Neural crest cell (in vitro differentiated cells): ENCODE results near the gene HOXB1. TPM values are rescaled to one million over a fixed set of nuclear protein-coding genes. Genes with fewer than 3 reads are reported as not detected.

Experiments
- DNase-seq: peaks from one replicate; pipeline ENCODE4 v3.0.0; 2021; ENCODE audit warnings: low read depth, mixed read lengths, low spot score
- H3K27ac Mint-ChIP-seq: one replicate; pipeline ENCODE4 v1.8.0; 2021; ENCODE audit warnings: mild to moderate bottlenecking, mixed read lengths; ENCODE audit not compliant: unreplicated experiment
- H3K27me3 Mint-ChIP-seq: 2 replicates; pipeline ENCODE4 v1.8.0; 2021; ENCODE audit warnings: low read depth, mild to moderate bottlenecking, mixed read lengths
- H3K36me3 Mint-ChIP-seq: 2 replicates; pipeline ENCODE4 v1.8.0; 2021; ENCODE audit warnings: low read depth, mild to moderate bottlenecking, mixed read lengths
- H3K4me1 Mint-ChIP-seq: 2 replicates; pipeline ENCODE4 v1.8.0; 2021; ENCODE audit warnings: mixed read lengths
- H3K4me3 Mint-ChIP-seq: one replicate; pipeline ENCODE4 v1.8.0; 2021; ENCODE audit warnings: mild to moderate bottlenecking, mixed read lengths
- H3K9me3 Mint-ChIP-seq: 2 replicates; pipeline ENCODE4 v1.8.0; 2021; ENCODE audit warnings: mixed read lengths
- total RNA-seq: library from RNA; stranded (reverse); gene quantifications from 2 replicates; pipeline ENCODE4 v1.2.1, GENCODE V29; 2021
- TF ChIP-seq, protein P1 (sequence below): fragments of 200-600 bp; sonication (generic); conservative IDR thresholded peaks from 2 replicates; pipeline ENCODE4 v1.5.0; 2021; ENCODE audit warnings: antibody characterized with exemption, mild to moderate bottlenecking

Gene HOXB1
- total RNA-seq, 1 donor from 2014 or later, result 3.6 TPM

DNA sequence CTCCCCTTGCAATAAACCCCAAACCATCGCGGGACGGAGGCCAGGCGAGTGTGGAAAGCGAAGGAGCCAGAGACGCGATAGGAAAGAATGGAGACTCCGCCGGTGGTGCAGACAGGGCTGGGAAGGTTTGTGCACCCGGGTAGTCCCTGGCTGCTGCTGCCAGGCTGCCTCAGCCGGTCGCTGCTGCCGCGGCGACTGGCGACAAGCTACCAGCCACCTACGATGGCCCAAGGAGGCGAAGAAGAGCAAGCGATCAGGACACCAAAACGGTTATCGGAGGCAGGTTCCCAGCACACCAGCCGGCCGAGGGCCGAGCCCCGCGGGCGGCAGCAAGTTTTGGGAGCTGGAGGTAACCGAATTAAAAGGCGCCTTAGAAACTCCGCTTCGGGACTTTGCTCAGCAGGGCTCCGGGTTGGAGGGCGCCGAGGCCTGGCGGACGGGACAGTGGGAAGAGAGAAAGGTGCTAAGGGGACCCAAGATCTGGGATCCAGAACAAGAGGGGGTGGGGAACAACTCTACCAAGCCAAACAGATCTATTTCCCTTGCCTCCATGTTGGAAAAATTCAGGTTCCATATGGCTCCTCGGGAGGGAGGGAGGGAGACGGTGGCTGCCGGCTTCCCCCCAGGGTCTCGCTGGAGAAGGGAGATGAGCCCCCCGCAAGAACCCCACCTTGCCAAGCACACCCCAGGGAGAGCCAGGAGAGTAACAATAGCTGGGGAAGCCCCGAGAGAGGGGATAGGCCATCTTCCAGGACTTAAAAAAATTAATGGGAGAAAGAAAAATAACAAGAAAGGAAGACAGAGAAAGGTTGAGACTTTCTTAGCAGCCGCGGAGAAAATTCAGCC is 23.8 kb upstream of the HOXB1 start:
- peak overlapping the region; percentile 78 for H3K4me3 Mint-ChIP-seq
- H3K9me3 Mint-ChIP-seq, result no peaks in the 10 kb centered on the region
- H3K27ac Mint-ChIP-seq, result peak overlapping the region; percentile 89
- peaks cover 4% of the 10 kb centered on the region for H3K36me3 Mint-ChIP-seq
- DNase-seq, result no peak
- peaks cover 99% of the 10 kb centered on the region for H3K27me3 Mint-ChIP-seq
- peaks cover 56% of the 10 kb centered on the region for H3K4me1 Mint-ChIP-seq
- TF ChIP-seq, protein P1, sequence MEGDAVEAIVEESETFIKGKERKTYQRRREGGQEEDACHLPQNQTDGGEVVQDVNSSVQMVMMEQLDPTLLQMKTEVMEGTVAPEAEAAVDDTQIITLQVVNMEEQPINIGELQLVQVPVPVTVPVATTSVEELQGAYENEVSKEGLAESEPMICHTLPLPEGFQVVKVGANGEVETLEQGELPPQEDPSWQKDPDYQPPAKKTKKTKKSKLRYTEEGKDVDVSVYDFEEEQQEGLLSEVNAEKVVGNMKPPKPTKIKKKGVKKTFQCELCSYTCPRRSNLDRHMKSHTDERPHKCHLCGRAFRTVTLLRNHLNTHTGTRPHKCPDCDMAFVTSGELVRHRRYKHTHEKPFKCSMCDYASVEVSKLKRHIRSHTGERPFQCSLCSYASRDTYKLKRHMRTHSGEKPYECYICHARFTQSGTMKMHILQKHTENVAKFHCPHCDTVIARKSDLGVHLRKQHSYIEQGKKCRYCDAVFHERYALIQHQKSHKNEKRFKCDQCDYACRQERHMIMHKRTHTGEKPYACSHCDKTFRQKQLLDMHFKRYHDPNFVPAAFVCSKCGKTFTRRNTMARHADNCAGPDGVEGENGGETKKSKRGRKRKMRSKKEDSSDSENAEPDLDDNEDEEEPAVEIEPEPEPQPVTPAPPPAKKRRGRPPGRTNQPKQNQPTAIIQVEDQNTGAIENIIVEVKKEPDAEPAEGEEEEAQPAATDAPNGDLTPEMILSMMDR, result no peak

DNA sequence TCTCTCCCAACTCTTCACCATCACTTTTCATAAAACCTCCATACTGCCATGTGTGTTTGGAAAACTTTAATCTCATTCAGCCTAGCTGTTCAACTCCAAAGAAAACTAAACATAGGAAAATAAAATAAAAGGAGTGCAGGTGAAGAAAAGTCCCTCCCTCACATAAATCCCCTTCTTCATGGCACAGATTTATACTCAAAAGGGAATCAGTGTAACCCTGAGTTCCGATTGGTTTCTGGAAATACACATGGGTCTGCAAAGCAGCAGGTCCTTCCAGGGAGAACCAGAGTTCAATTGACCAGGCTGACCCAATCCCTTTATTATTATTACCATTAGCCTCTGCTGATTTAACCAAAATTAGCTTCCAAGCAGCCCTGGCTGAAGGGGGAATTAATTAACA is 23.0 kb upstream of the HOXB1 start:
- H3K27ac Mint-ChIP-seq, result no peak overlapping the region
- no peak for DNase-seq
- peaks cover 61% of the 10 kb centered on the region for H3K4me1 Mint-ChIP-seq
- no peaks in the 10 kb centered on the region for H3K9me3 Mint-ChIP-seq
- peak overlapping the region; percentile 78 for H3K4me3 Mint-ChIP-seq
- peaks cover 99% of the 10 kb centered on the region for H3K27me3 Mint-ChIP-seq
- peaks cover 4% of the 10 kb centered on the region for H3K36me3 Mint-ChIP-seq
- TF ChIP-seq, protein P1, result no peak

DNA sequence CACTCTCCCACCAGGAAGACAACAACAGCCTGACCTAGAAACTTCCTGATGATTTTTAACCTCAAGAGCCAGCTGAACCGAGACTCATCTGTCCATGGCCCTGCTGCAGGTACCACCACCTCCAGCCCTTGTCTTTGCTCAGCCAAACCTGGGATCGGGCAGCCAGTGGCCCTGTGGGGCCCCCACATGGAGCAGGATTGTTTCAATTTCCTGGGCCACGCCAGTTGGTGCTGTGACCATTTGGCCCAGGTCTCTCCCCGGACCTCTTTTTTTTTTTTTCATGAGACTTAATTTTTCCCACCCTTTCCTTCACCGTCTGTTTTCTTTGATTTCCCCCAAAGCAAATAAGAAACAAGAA is 22.4 kb upstream of the HOXB1 start:
- Mint-ChIP-seq H3K27ac (no peak overlapping the region), H3K9me3 (no peaks in the 10 kb centered on the region), H3K27me3 (peaks cover 99% of the 10 kb centered on the region), H3K4me1 (peaks cover 63% of the 10 kb centered on the region), H3K4me3 (peak overlapping the region; percentile 78), H3K36me3 (peaks cover 4% of the 10 kb centered on the region)
- DNase-seq, result no peak
- TF ChIP-seq, protein P1, result no peak

DNA sequence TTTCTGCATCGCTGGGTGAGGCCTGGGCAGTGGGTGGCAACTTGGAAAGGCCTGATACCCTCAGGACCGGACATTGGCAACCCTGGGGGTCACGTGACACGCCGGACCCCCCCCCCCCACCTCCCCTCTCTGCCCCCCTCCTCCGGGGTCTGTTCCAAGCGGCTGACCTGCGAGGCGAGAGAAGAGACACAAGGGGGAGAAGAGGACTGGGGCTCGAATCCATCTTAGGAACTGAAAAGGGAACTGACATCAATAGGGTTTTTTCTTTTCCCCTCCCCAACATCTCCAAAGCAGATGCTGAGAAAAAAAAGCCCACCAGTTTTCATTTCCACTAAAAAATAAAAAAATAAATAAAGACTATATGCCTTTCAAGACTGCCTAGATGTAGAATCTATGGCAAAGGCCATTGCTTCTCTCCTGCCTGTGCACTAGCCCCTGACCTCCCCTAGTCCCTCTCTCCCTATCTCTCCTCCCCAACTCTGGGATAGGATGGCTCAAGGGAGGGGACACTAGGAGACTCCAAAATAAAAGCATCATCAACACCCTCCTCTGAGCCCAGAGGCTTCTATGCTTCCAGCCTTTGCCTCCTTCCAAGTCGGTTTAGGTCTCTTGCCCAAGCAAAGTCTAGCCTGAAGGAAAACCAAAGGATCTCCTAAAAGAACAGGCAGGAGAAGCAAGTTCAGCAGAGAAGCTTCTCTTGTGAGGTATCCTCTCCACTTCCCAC is 21.8 kb upstream of the HOXB1 start:
- Mint-ChIP-seq H3K27me3 (peaks cover 99% of the 10 kb centered on the region), H3K27ac (no peak overlapping the region), H3K9me3 (no peaks in the 10 kb centered on the region), H3K4me1 (peaks cover 66% of the 10 kb centered on the region), H3K36me3 (peaks cover 4% of the 10 kb centered on the region), H3K4me3 (peak overlapping the region; percentile 84)
- DNase-seq, result no peak
- TF ChIP-seq, protein P1, result no peak

DNA sequence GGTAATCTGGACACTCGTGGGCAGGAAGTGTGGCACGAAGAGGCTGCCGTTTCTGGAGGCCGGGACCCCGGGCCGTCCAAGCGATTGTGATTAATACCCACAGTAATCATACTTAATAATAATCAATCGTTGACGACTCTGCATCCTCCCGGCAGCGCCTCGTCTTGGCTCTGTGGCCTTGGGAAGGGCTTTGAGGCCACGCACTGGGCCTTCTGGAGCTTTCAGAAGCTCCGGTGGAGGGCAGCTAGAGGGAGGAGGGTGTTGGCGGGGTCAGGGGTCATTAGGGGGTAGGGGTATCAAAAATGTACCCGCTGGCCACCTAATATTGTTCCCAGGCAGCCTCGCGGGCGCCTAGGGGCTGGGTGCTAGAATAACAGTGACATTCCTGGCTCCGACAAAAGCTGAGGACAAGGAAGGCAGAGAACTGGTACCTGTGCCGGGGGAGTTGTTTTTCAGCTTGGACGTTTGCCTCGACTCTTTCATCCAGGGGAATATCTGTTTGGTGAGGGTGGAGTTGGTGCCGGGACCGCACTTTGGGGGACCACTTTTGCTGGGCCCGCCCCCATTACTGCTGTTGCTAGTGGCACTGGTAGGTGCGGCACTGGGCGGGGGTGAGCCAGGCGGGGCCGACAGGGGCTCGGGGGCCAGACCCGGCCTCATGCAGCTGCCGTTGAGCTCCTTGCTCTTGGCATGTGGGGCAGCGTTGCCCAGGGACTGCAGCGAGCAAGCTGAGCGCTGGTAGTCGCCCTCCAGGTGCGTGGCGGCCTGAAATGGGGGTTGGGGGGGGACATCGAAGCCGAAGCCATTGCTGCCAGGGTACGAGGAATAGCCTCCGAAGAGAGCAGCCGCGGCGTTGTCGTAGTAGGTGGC is 21.0 kb upstream of the HOXB1 start:
- H3K4me3 Mint-ChIP-seq, result peak overlapping the region; percentile 84
- H3K36me3 Mint-ChIP-seq, result peaks cover 4% of the 10 kb centered on the region
- TF ChIP-seq, protein P1, result no peak
- H3K27me3 Mint-ChIP-seq, result peaks cover 99% of the 10 kb centered on the region
- H3K27ac Mint-ChIP-seq, result no peak overlapping the region
- H3K9me3 Mint-ChIP-seq, result no peaks in the 10 kb centered on the region
- DNase-seq, result no peak
- H3K4me1 Mint-ChIP-seq, result peaks cover 71% of the 10 kb centered on the region
